Measurements from ENCODE around the gene GALNT10.

DNA sequence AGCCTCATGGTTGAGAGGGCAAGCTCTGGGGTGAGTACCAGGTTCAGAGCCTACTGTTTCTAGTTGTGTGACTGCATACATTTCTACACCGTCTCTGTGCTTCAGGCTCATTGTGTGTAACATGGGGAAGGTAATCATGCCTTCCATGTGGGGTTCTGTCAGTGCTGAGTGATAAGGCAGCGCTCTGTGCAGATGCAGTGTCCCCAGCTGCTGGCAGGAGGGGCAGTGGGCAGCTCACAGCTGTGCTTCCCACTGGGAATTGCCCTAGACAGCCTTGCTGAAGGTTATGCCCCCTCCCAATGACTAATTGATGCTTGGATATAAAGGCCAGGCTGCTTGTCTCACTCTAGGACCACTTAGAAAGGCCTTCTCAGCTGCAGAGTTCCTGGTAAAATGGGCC, 133.5 kb downstream of the GALNT10 start:
- TF ChIP-seq, protein P1, sequence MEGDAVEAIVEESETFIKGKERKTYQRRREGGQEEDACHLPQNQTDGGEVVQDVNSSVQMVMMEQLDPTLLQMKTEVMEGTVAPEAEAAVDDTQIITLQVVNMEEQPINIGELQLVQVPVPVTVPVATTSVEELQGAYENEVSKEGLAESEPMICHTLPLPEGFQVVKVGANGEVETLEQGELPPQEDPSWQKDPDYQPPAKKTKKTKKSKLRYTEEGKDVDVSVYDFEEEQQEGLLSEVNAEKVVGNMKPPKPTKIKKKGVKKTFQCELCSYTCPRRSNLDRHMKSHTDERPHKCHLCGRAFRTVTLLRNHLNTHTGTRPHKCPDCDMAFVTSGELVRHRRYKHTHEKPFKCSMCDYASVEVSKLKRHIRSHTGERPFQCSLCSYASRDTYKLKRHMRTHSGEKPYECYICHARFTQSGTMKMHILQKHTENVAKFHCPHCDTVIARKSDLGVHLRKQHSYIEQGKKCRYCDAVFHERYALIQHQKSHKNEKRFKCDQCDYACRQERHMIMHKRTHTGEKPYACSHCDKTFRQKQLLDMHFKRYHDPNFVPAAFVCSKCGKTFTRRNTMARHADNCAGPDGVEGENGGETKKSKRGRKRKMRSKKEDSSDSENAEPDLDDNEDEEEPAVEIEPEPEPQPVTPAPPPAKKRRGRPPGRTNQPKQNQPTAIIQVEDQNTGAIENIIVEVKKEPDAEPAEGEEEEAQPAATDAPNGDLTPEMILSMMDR (IDR thresholded peaks at IDR 0.05) = no peak
- TF ChIP-seq EZH2 (IDR thresholded peaks at IDR 0.05) = no peak
